IMR-90 (cell line): ENCODE results near the gene PCDH19. TPM values are rescaled to one million over a fixed set of nuclear protein-coding genes. Genes with fewer than 3 reads are reported as not detected.

Experiments
- ATAC-seq: fragments of 200-7000 bp; cut with Tn5 transposase; 2 replicates; pipeline ENCODE4 v1.9.1; 2020; ENCODE audit warnings: low read depth, mild to moderate bottlenecking, moderate library complexity
- BruUV-seq: library from RNA; stranded (reverse); fragments of 400-500 nt; replicated peaks from 2 replicates; lab custom pipeline; 2021; lab: Mats Ljungman, UMichigan
- CTCF ChIA-PET: fragments of 300-600 bp; formaldehyde crosslinking; extraction: SDS; loops from one replicate; lab custom pipeline; 2021; ENCODE audit warnings: antibody characterized with exemption; lab: Yijun Ruan, JAX
- POLR2A ChIA-PET: fragments of 300-600 bp; sonication (Branson Sonifier 250); formaldehyde crosslinking; loops from one replicate; lab custom pipeline; 2022; ENCODE audit warnings: antibody characterized with exemption; ENCODE audit not compliant: unreplicated experiment; lab: Charles Lee
- DNase-seq: peaks from one replicate; pipeline ENCODE4 v3.0.0; 2013
- H2AFZ ChIP-seq: replicated peaks from 2 replicates; pipeline ENCODE3; 2013; ENCODE audit warnings: low read length, mild to moderate bottlenecking; ENCODE audit not compliant: poor library complexity
- H2AK5ac ChIP-seq: 2 replicates; pipeline ENCODE4 v1.6.1; 2013; ENCODE audit warnings: low read depth, low read length, inconsistent platforms
- H2AK9ac ChIP-seq: replicated peaks from 2 replicates; pipeline ENCODE3; 2013; ENCODE audit warnings: mild to moderate bottlenecking, low read depth, low read length, moderate library complexity; ENCODE audit not compliant: poor library complexity
- H2BK120ac ChIP-seq: 2 replicates; pipeline ENCODE4 v1.6.1; 2013; ENCODE audit warnings: low read depth, low read length, inconsistent platforms
- H2BK15ac ChIP-seq: 3 replicates; pipeline ENCODE4 v1.6.1; 2013; ENCODE audit warnings: low read depth, low read length, inconsistent platforms
- H2BK20ac ChIP-seq: 2 replicates; pipeline ENCODE4 v1.6.1; 2013; ENCODE audit warnings: low read depth, mild to moderate bottlenecking, inconsistent platforms, low read length, moderate library complexity
- H2BK5ac ChIP-seq: 2 replicates; pipeline ENCODE4 v1.6.1; 2013; ENCODE audit warnings: mild to moderate bottlenecking, low read depth, low read length, inconsistent platforms; ENCODE audit not compliant: poor library complexity, severe bottlenecking
- H3K14ac ChIP-seq: replicated peaks from 2 replicates; pipeline ENCODE4 v1.6.1; 2013; ENCODE audit warnings: low read depth, low read length, inconsistent platforms
- H3K18ac ChIP-seq: 2 replicates; pipeline ENCODE4 v1.6.1; 2013; ENCODE audit warnings: low read depth, low read length, control low read depth
- H3K23ac ChIP-seq: 2 replicates; pipeline ENCODE4 v1.6.1; 2013; ENCODE audit warnings: low read depth, low read length, inconsistent platforms
- H3K27ac ChIP-seq: 2 replicates; pipeline ENCODE4 v1.5.1; 2013; ENCODE audit warnings: mild to moderate bottlenecking, control low read depth, low read length; ENCODE audit not compliant: insufficient read depth
- H3K27me3 ChIP-seq: 2 replicates; pipeline ENCODE4 v1.6.1; 2013; ENCODE audit warnings: low read length; ENCODE audit not compliant: control insufficient read depth, insufficient read depth
- H3K36me3 ChIP-seq: 2 replicates; pipeline ENCODE4 v1.6.1; 2013; ENCODE audit warnings: low read length, mixed read lengths; ENCODE audit not compliant: control insufficient read depth, insufficient read depth
- H3K4ac ChIP-seq: 2 replicates; pipeline ENCODE4 v1.6.1; 2013; ENCODE audit warnings: low read depth, low read length, inconsistent platforms
- H3K4me1 ChIP-seq: 2 replicates; pipeline ENCODE4 v1.6.1; 2013; ENCODE audit warnings: low read length, mixed read lengths; ENCODE audit not compliant: control insufficient read depth, insufficient read depth
- H3K4me2 ChIP-seq: 2 replicates; pipeline ENCODE4 v1.6.1; 2013; ENCODE audit warnings: low read depth, mild to moderate bottlenecking, control low read depth, low read length, moderate library complexity
- H3K4me3 ChIP-seq: 2 replicates; pipeline ENCODE4 v1.5.1; 2013; ENCODE audit warnings: low read depth, mild to moderate bottlenecking, control low read depth, low read length, moderate library complexity; ENCODE audit not compliant: insufficient read depth
- H3K56ac ChIP-seq: 2 replicates; pipeline ENCODE4 v1.6.1; 2013; ENCODE audit warnings: low read length, inconsistent platforms; ENCODE audit not compliant: insufficient read depth; ENCODE audit errors: extremely low read depth
- H3K79me1 ChIP-seq, 2 experiments: 2 replicates each; pipeline ENCODE4 v1.6.1; 2013; ENCODE audit warnings: low read length in 2 of 2, inconsistent platforms in 1 of 2, low read depth in 1 of 2
- H3K9ac ChIP-seq: 2 replicates; pipeline ENCODE4 v1.6.1; 2013; ENCODE audit warnings: low read depth, low read length, control low read depth
- H3K9me1 ChIP-seq: 2 replicates; pipeline ENCODE4 v1.6.1; 2013; ENCODE audit warnings: low read length, inconsistent platforms; ENCODE audit not compliant: insufficient read depth
- H3K9me3 ChIP-seq: 2 replicates; pipeline ENCODE4 v1.6.1; 2013; ENCODE audit warnings: low read length; ENCODE audit not compliant: control insufficient read depth, insufficient read depth
- H4K20me1 ChIP-seq: 2 replicates; pipeline ENCODE4 v1.6.1; 2013; ENCODE audit warnings: low read length, inconsistent platforms; ENCODE audit not compliant: insufficient read depth
- H4K5ac ChIP-seq: 2 replicates; pipeline ENCODE4 v1.6.1; 2013; ENCODE audit warnings: mild to moderate bottlenecking, low read depth, low read length, control low read depth
- H4K8ac ChIP-seq, 2 experiments: 2 replicates each; pipeline ENCODE4 v1.6.1; 2013; ENCODE audit warnings: low read depth in 2 of 2, low read length in 2 of 2, control low read depth in 1 of 2, inconsistent platforms in 1 of 2
- H4K91ac ChIP-seq: 2 replicates; pipeline ENCODE4 v1.6.1; 2013; ENCODE audit warnings: low read depth, low read length, inconsistent platforms; ENCODE audit not compliant: insufficient read depth
- BHLHE40 ChIP-seq: fragments of 150-350 bp; IDR thresholded peaks from 2 replicates; pipeline ENCODE4 v1.6.1; 2016; ENCODE audit warnings: mild to moderate bottlenecking, low read depth, low read length
- CEBPB ChIP-seq: IDR thresholded peaks from 2 replicates; pipeline ENCODE4 v1.6.1; 2012; ENCODE audit warnings: low read depth, low read length, improper control_type of control experiment
- CHD1 ChIP-seq: IDR thresholded peaks from 2 replicates; pipeline ENCODE4 v1.6.1; 2012; ENCODE audit warnings: low read depth, low read length, improper control_type of control experiment
- CTCF ChIP-seq: conservative IDR thresholded peaks from 2 replicates; pipeline ENCODE4 v1.5.1; 2012; ENCODE audit warnings: mild to moderate bottlenecking, low read depth, low read length, improper control_type of control experiment
- ELK1 ChIP-seq: fragments of 150-350 bp; IDR thresholded peaks from 2 replicates; pipeline ENCODE4 v1.6.1; 2016; ENCODE audit warnings: low read depth, mild to moderate bottlenecking, low read length, moderate library complexity, borderline replicate concordance
- FOS ChIP-seq: fragments of 150-350 bp; IDR thresholded peaks from 2 replicates; pipeline ENCODE4 v1.6.1; 2016; ENCODE audit warnings: low read depth, low read length
- MAFK ChIP-seq: IDR thresholded peaks from 2 replicates; pipeline ENCODE4 v1.6.1; 2012; ENCODE audit warnings: low read depth, low read length, improper control_type of control experiment
- MAZ ChIP-seq: IDR thresholded peaks from 2 replicates; pipeline ENCODE4 v1.6.1; 2012; ENCODE audit warnings: low read depth, mild to moderate bottlenecking, low read length, improper control_type of control experiment, moderate library complexity, borderline replicate concordance
- MXI1 ChIP-seq: IDR thresholded peaks from 2 replicates; pipeline ENCODE4 v1.6.1; 2012; ENCODE audit warnings: low read depth, mild to moderate bottlenecking, low read length, moderate library complexity, borderline replicate concordance
- NFE2L2 ChIP-seq: fragments of 150-350 bp; IDR thresholded peaks from 2 replicates; pipeline ENCODE4 v1.6.1; 2016; ENCODE audit warnings: low read depth, mild to moderate bottlenecking, low read length
- POLR2A ChIP-seq: IDR thresholded peaks from 2 replicates; pipeline ENCODE4 v1.6.1; 2012; ENCODE audit warnings: mild to moderate bottlenecking, low read depth, low read length
- RAD21 ChIP-seq: IDR thresholded peaks from 2 replicates; pipeline ENCODE4 v1.6.1; 2012; ENCODE audit warnings: low read length, improper control_type of control experiment
- RCOR1 ChIP-seq: IDR thresholded peaks from 2 replicates; pipeline ENCODE4 v1.6.1; 2012; ENCODE audit warnings: mild to moderate bottlenecking, low read length, improper control_type of control experiment; ENCODE audit not compliant: insufficient replicate concordance
- RFX5 ChIP-seq: IDR thresholded peaks from 2 replicates; pipeline ENCODE4 v1.8.0; 2012; ENCODE audit warnings: low read depth, mild to moderate bottlenecking, low read length, moderate library complexity
- SMC3 ChIP-seq: fragments of 150-350 bp; IDR thresholded peaks from 2 replicates; pipeline ENCODE4 v1.6.1; 2016; ENCODE audit warnings: low read depth, mild to moderate bottlenecking, antibody characterized with exemption, low read length, moderate library complexity
- USF2 ChIP-seq: fragments of 150-350 bp; IDR thresholded peaks from 2 replicates; pipeline ENCODE4 v1.6.1; 2017; ENCODE audit warnings: mild to moderate bottlenecking, antibody characterized with exemption, low read length, low read depth
- WGBS, 2 experiments: methylation state at CpG; one replicate each; pipeline versions ENCODE4 v1.1.5 to v1.1.7; 2013; ENCODE audit warnings: missing lambda C conversion rate in 2 of 2; ENCODE audit not compliant: insufficient read length in 1 of 2; ENCODE audit errors: extremely low coverage in 2 of 2; 5-methylcytosine and 5-hydroxymethylcytosine counted together
- dilution Hi-C: fragments of 300-500 bp; cut with HindIII; formaldehyde crosslinking; loops from one replicate; pipeline ENCODE4 v1.14.3; 2018; ENCODE audit warnings: low sequenced_read_pairs; ENCODE audit not compliant: unreplicated experiment
- in situ Hi-C: fragments of 300-500 bp; cut with MboI; formaldehyde crosslinking; loops from 3 replicates; pipeline ENCODE4 v1.14.3; 2019; ENCODE audit warnings: low sequenced_read_pairs, inconsistent platforms, mixed read lengths
- intact Hi-C: fragments of 100-400 bp; cut with micrococcal nuclease; formaldehyde crosslinking; loops from 2 replicates; pipeline ENCODE4 v1.10.0; 2022
- polyA plus RNA-seq, 3 experiments: library from polyadenylated mRNA; depleted of rRNA; stranded (reverse); fragments of >200 nt; gene quantifications; 2 replicates each; pipeline ENCODE4 v1.2.3, GENCODE V29; 2012; ENCODE audit warnings: low replicate concordance in 1 of 3
- total RNA-seq: library from RNA; depleted of rRNA; stranded (reverse); fragments of >200 nt; gene quantifications from 2 replicates; pipeline ENCODE4 v1.2.3, GENCODE V29; 2012

Gene PCDH19
- total and polyA plus RNA-seq, 2 of the 4 experiments (the other 2 are of a cell fraction): not detected

- Histone ChIP-seq H3K36me3 (no peaks in the 10 kb centered on the region), H3K27me3 (peaks cover 3% of the 10 kb centered on the region; the same call in 1 of the 2 replicates), H4K20me1 (no peaks in the 10 kb centered on the region), H3K4me3 (no peak overlapping the region), H2AK5ac (no peak overlapping the region), H4K8ac (no peak overlapping the region), H3K9me1 (no peaks in the 10 kb centered on the region), H3K14ac (no peak overlapping the region), H4K91ac (no peak overlapping the region), H4K5ac (no peak overlapping the region), H2BK5ac (no peak overlapping the region), H3K4me1 (no peaks in the 10 kb centered on the region), H3K56ac (no peak overlapping the region), H3K23ac (no peak overlapping the region), H3K9me3 (no peaks in the 10 kb centered on the region), H3K18ac (no peak overlapping the region), H3K4ac (no peak overlapping the region), H3K27ac (no peak overlapping the region), H2BK20ac (no peak overlapping the region), H3K4me2 (no peak overlapping the region), H3K79me1 (no peaks in the 10 kb centered on the region), H2AFZ (no peak overlapping the region), H2BK15ac (no peak overlapping the region), H3K9ac (no peak overlapping the region), H2AK9ac (no peak overlapping the region), H2BK120ac (no peak overlapping the region)
- ChIA-PET CTCF (interaction anchor here (0.6 kb wide), 1 partner anchor 29 kb away, joined by 3 read pairs; no protein-coding TSS in a partner anchor), POLR2A (no interaction called here)
- ATAC-seq (no peak), DNase-seq (no peak)
- dilution Hi-C loops: no loop called here
- intact Hi-C loops: no loop called here
- TF ChIP-seq CEBPB (no peak), RFX5 (no peak), USF2 (no peak), SMC3 (no peak), POLR2A (no peak), RAD21 (no peak), MAZ (no peak), ELK1 (no peak), CHD1 (no peak), NFE2L2 (no peak), RCOR1 (no peak), CTCF (no peak), FOS (no peak), BHLHE40 (no peak), MAFK (no peak), MXI1 (no peak)
- no CpG with 5 or more reads among the region's 3 CpGs for WGBS, 2 experiments
- in situ Hi-C loops: no loop called here
- BruUV-seq: no TSS peak
These were observed 28.5 kb downstream of the PCDH19 start for GRCh38 chrX:100381619-100382018.
